GM19397 (cell line): ENCODE results near the gene MPLKIP.
"Not testable (repeated sequence)": the region's sequence is repeated elsewhere in the genome, so short reads cannot be mapped to it uniquely, and the experiment has no call there.

ENCODE experiments used
- ATAC-seq: cut with Tn5 transposase; IDR thresholded peaks from one replicate; pipeline ENCODE4 v1.9.1; 2021; ENCODE audit warnings: mild to moderate bottlenecking, moderate library complexity; ENCODE audit not compliant: unreplicated experiment

The MPLKIP gene

GRCh38 chr7:40134428-40135316, at the start of gene MPLKIP, which contains the start of gene SUGCT:
TSS of gene MPLKIP (minus strand) at chr7:40134622. CDS start at chr7:40134567, 55 bp downstream.
TSS of gene SUGCT (plus strand) at chr7:40135005.
- ATAC-seq: peak; percentile 91

- ATAC-seq: no peak
Measured at GRCh38 chr7:40182452-40182851, 48.0 kb upstream of the MPLKIP start.

GRCh38 chr7:40177071-40177470, 42.6 kb upstream of the MPLKIP start:
- ATAC-seq: no peak

GRCh38 chr7:40175725-40176510, 41.5 kb upstream of the MPLKIP start:
- no peak for ATAC-seq

GRCh38 chr7:40175256-40175655, 40.8 kb upstream of the MPLKIP start:
- ATAC-seq: not testable (repeated sequence)

GRCh38 chr7:40173121-40173520, 38.7 kb upstream of the MPLKIP start:
- not testable (repeated sequence) for ATAC-seq

- not testable (repeated sequence) for ATAC-seq
Measured at GRCh38 chr7:40168266-40168665, 33.8 kb upstream of the MPLKIP start.

- ATAC-seq: no peak
Measured at GRCh38 chr7:40167291-40167690, 32.9 kb upstream of the MPLKIP start.

- no peak for ATAC-seq
Measured at GRCh38 chr7:40165216-40165615, 30.8 kb upstream of the MPLKIP start.

- no peak for ATAC-seq
Measured at GRCh38 chr7:40162516-40162915, 28.1 kb upstream of the MPLKIP start.

- no peak for ATAC-seq
Measured at GRCh38 chr7:40156988-40157387, 22.6 kb upstream of the MPLKIP start.

GRCh38 chr7:40151504-40151903, 17.1 kb upstream of the MPLKIP start:
- ATAC-seq: no peak

GRCh38 chr7:40148671-40149070, 14.2 kb upstream of the MPLKIP start:
- ATAC-seq: no peak

GRCh38 chr7:40148247-40148580, 13.8 kb upstream of the MPLKIP start:
- not testable (repeated sequence) for ATAC-seq

GRCh38 chr7:40147371-40148246, 13.2 kb upstream of the MPLKIP start:
- ATAC-seq: no peak

GRCh38 chr7:40145596-40146130, 11.2 kb upstream of the MPLKIP start:
- ATAC-seq: not testable (repeated sequence)

GRCh38 chr7:40141916-40142315, 7.5 kb upstream of the MPLKIP start:
- ATAC-seq: not testable (repeated sequence)

GRCh38 chr7:40139891-40140290, 5.5 kb upstream of the MPLKIP start:
- not testable (repeated sequence) for ATAC-seq

- no peak for ATAC-seq
Measured at GRCh38 chr7:40138973-40139372, 4.6 kb upstream of the MPLKIP start.

- no peak for ATAC-seq
Measured at GRCh38 chr7:40137563-40137962, 3.1 kb upstream of the MPLKIP start.

- ATAC-seq: no peak
Measured at GRCh38 chr7:40135317-40135610, 842 bp upstream of the MPLKIP start.
